Measurements from ENCODE around the gene ENKUR.

Gene ENKUR

DNA sequence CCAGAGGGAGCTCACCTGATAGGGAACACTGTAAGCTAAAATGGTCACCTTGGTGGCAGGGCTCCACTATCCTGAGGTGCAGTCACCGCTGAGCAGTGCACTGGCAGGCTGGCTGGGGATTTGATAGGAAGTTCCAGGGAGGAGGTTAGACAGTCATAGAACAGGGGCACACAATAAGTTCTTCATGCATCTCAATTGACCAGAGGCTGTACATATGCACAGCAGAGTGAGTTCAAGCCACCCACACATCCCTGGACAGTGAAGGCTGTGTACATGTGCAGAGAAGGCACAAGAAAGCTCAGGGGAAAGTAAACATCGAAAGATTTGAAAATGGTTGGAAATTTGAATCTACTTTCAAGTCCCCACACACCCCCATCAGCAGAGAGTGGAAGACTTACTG lies 77.4 kb downstream of the ENKUR start:
- no peak for DNase-seq

DNA sequence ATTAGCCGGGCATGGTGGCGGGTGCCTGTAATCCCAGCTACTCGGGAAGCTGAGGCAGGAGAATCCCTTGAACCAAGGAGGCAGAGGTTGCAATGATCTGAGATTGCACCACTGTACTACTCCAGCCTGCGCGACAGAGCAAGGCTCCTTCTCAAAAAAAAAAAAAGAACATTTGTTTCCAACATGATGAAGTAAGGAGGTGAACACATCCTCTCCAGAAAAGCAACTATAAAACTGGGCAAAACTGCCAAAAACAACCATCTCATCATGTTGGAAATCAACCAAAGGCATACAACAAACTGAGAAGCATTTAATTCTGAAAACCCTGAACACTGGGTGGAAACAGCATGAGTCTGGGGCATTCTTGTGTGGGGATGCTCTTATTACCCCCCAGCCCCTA lies 77.9 kb downstream of the ENKUR start:
- DNase-seq = no peak

DNA sequence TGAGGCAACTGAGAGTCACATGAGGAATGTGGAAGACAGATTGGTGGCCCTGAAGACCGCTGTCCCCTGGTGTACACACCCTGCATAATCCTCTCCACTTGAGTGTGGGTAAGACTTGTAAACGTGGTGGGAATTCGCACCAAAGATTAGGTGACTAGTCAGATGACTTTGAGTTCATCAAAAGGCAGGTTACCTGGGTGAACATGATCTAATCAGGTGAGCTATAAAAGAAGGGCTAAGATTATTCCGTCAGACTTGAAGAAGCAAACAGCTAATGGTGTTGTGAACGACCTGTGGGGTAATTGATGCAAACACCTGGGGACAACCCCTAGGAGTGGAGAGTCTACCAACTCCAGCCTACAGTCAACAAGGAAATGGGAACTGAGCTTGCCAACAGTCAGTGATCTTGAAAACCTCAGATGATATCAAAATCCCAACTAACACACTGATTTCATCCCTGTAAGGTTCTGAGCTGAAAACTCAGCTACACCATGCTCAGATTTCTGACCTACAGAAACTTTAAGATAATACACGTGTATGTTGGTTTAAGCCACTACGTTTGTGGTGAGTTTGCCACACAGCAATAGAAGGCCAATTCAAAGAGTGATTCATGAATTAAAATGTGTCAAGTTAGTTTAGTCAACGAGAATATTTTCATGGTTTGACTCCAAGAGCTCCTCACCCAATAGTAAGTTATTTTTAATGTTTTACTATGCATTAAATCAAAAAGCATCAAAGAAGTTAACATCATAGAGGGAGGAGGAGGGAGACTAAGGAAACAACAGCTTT lies 80.3 kb downstream of the ENKUR start:
- no peak for DNase-seq

Measured in hematopoietic multipotent progenitor cell treated with erythropoietin and hydrocortisone succinate and interleukin-3 and kit ligand, for 4 days (in vitro differentiated cells).